ENCODE data around the gene CDADC1. TPM values are rescaled to one million over a fixed set of nuclear protein-coding genes. Genes with fewer than 3 reads are reported as not detected.

The CDADC1 gene
- total and polyA plus RNA-seq, 2 experiments from 2014 or later, result 9.1 to 12.7 TPM

GRCh38 chr13:49315756-49316482, 68.2 kb downstream of the CDADC1 start:
- Histone ChIP-seq H3K36me3 (no peaks in the 10 kb centered on the region), H3K27me3 (no peaks in the 10 kb centered on the region), H3K4me3 (no peak overlapping the region), H3K27ac (no peak overlapping the region), H3K4me1 (ENCODE audit: low read depth) (no peaks in the 10 kb centered on the region), H3K9me3 (ENCODE audit: low read depth) (no peaks in the 10 kb centered on the region)
- TF ChIP-seq CTCF (IDR thresholded peaks at IDR 0.05; ENCODE audit: low read depth, low read length), result no peak
- no peak for DNase-seq (ENCODE audit: low read depth in 1 of 2, low spot score in 1 of 2)

DNA sequence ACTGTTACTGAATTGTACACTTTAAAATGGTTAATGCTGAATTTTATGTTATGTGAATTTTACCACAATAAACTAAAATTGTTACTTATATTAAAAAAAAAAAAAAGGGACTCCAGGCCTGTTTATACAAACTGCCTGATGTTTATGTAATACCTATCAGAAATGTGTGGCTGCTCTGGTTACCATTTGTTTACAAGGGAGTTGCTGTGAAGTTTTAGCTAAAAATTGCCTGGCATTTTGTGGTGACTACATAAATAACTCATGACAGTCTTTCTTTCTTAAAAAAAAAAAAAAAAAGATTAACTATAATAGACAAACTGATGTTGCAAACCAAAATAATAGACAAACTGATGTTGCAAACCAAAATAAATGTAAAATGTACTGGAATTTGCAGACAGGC, 71.8 kb downstream of the CDADC1 start:
- H3K4me3 ChIP-seq, result no peak overlapping the region
- DNase-seq (ENCODE audit: low read depth in 1 of 2, low spot score in 1 of 2), result no peak
- no peaks in the 10 kb centered on the region for H3K36me3 ChIP-seq
- no peaks in the 10 kb centered on the region for H3K4me1 ChIP-seq (ENCODE audit: low read depth)
- no peaks in the 10 kb centered on the region for H3K27me3 ChIP-seq
- H3K9me3 ChIP-seq (ENCODE audit: low read depth), result no peaks in the 10 kb centered on the region
- TF ChIP-seq CTCF (IDR thresholded peaks at IDR 0.05; ENCODE audit: low read depth, low read length), result no peak
- H3K27ac ChIP-seq, result no peak overlapping the region

DNA sequence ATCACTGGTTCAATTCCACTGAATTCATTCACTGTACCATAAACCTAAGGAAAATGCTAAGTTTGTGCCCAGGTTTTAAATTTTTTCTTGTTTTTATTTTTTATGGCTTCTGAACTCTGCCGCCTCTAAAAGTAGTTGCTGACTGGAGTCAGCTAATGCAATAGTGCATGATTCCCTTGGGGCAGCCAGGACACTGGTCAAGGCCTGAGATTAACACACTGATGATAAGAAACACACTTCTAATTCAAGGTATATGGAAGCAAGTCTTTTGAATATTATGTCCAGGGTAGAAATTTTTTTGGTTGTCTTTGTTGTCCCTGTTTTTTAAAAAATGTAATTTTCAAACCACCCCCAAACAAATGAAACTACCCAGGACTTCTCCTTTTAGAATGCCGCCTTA, 72.2 kb downstream of the CDADC1 start:
- no peak for TF ChIP-seq CTCF (IDR thresholded peaks at IDR 0.05; ENCODE audit: low read depth, low read length)
- Histone ChIP-seq H3K27me3 (no peaks in the 10 kb centered on the region), H3K4me1 (ENCODE audit: low read depth) (no peaks in the 10 kb centered on the region), H3K4me3 (no peak overlapping the region), H3K9me3 (ENCODE audit: low read depth) (no peaks in the 10 kb centered on the region), H3K36me3 (no peaks in the 10 kb centered on the region), H3K27ac (no peak overlapping the region)
- no peak for DNase-seq (ENCODE audit: low read depth in 1 of 2, low spot score in 1 of 2)

- no peaks in the 10 kb centered on the region for H3K27me3 ChIP-seq
- H3K9me3 ChIP-seq (ENCODE audit: low read depth), result no peaks in the 10 kb centered on the region
- no peaks in the 10 kb centered on the region for H3K36me3 ChIP-seq
- no peak for DNase-seq (ENCODE audit: low read depth in 1 of 2, low spot score in 1 of 2)
- H3K4me3 ChIP-seq, result no peak overlapping the region
- H3K27ac ChIP-seq, result no peak overlapping the region
- H3K4me1 ChIP-seq (ENCODE audit: low read depth), result no peaks in the 10 kb centered on the region
- no peak for TF ChIP-seq CTCF (IDR thresholded peaks at IDR 0.05; ENCODE audit: low read depth, low read length)
Measured at GRCh38 chr13:49320975-49321374, 73.2 kb downstream of the CDADC1 start.

GRCh38 chr13:49322702-49323101, 75.0 kb downstream of the CDADC1 start:
- no peak for DNase-seq (ENCODE audit: low read depth in 1 of 2, low spot score in 1 of 2)

More at GRCh38 chr13:49322702-49323101, 75.0 kb downstream of the CDADC1 start:
- H3K36me3 ChIP-seq, result no peaks in the 10 kb centered on the region
- H3K27ac ChIP-seq, result no peak overlapping the region
- no peaks in the 10 kb centered on the region for H3K9me3 ChIP-seq (ENCODE audit: low read depth)
- H3K4me1 ChIP-seq (ENCODE audit: low read depth), result no peaks in the 10 kb centered on the region
- H3K4me3 ChIP-seq, result no peak overlapping the region
- no peak for TF ChIP-seq CTCF (IDR thresholded peaks at IDR 0.05; ENCODE audit: low read depth, low read length)
- H3K27me3 ChIP-seq, result no peaks in the 10 kb centered on the region

Data from cardiac muscle cell (in vitro differentiated cells and primary cell).